Naive thymus-derived CD4-positive, alpha-beta T cell (primary cell): ENCODE data around the gene NUMA1. TPM values are rescaled to one million over a fixed set of nuclear protein-coding genes. Genes with fewer than 3 reads are reported as not detected.

ENCODE experiments used
- ATAC-seq: fragments of 150-1000 bp; cut with Tn5 transposase; 2 replicates; pipeline ENCODE4 v1.10.0; 2021; ENCODE audit warnings: mild to moderate bottlenecking, moderate library complexity
- CTCF ChIA-PET: fragments of 350-600 bp; sonication (Branson Sonifier 250); formaldehyde crosslinking; loops from one replicate; lab custom pipeline; 2021; ENCODE audit warnings: antibody characterized with exemption; lab: Charles Lee
- POLR2A ChIA-PET: fragments of 350-600 bp; sonication (Branson Sonifier 250); formaldehyde crosslinking; loops from one replicate; lab custom pipeline; 2021; ENCODE audit warnings: antibody characterized with exemption, inconsistent platforms; lab: Charles Lee
- DNase-seq, 9 donors: peaks; one replicate each; pipeline versions ENCODE4 v3.0.0 to v3.0.0-alpha.2; 2020 to 2022; ENCODE audit warnings: mixed read lengths in 1 of 9
- H3K27ac ChIP-seq: one replicate; pipeline ENCODE4 v1.7.0; 2013; ENCODE audit warnings: mild to moderate bottlenecking, low read depth, low read length, moderate library complexity
- H3K27me3 ChIP-seq, 2 donors: one replicate each; pipeline ENCODE4 v1.7.0; 2013; ENCODE audit warnings: low read length in 2 of 2, mild to moderate bottlenecking in 2 of 2, moderate library complexity in 2 of 2; ENCODE audit not compliant: control insufficient read depth in 2 of 2, insufficient read depth in 2 of 2
- H3K36me3 ChIP-seq, 3 experiments: 1 replicate in 2 of 3; 2 replicates in 1 of 3; pipeline ENCODE4 v1.7.0; 2013; ENCODE audit warnings: low read length in 3 of 3, mild to moderate bottlenecking in 3 of 3, moderate library complexity in 1 of 3; ENCODE audit not compliant: insufficient read depth in 3 of 3, control insufficient read depth in 2 of 3
- H3K4me1 ChIP-seq, 2 donors: one replicate each; pipeline ENCODE4 v1.7.0; 2013; ENCODE audit warnings: low read length in 2 of 2, mild to moderate bottlenecking in 2 of 2, moderate library complexity in 1 of 2; ENCODE audit not compliant: control insufficient read depth in 2 of 2, insufficient read depth in 2 of 2
- H3K4me3 ChIP-seq: 2 replicates; pipeline ENCODE4 v1.7.0; 2013; ENCODE audit warnings: mild to moderate bottlenecking, low read length
- H3K9me3 ChIP-seq, 3 experiments: 1 replicate in 2 of 3; 2 replicates in 1 of 3; pipeline ENCODE4 v1.7.0; 2013; ENCODE audit warnings: low read length in 3 of 3; ENCODE audit not compliant: control insufficient read depth in 2 of 3
- H3K27ac Mint-ChIP-seq, 9 donors: one replicate each; pipeline ENCODE4 v1.8.0; 2020 to 2022; ENCODE audit warnings: mixed read lengths in 9 of 9, mild to moderate bottlenecking in 8 of 9, moderate library complexity in 5 of 9, inconsistent platforms in 2 of 9
- H3K27me3 Mint-ChIP-seq, 5 donors: one replicate each; pipeline ENCODE4 v1.8.0; 2021 to 2022; ENCODE audit warnings: mixed read lengths in 5 of 5, mild to moderate bottlenecking in 1 of 5
- H3K36me3 Mint-ChIP-seq, 5 donors: one replicate each; pipeline ENCODE4 v1.8.0; 2020 to 2022; ENCODE audit warnings: mixed read lengths in 5 of 5, mild to moderate bottlenecking in 3 of 5, inconsistent platforms in 1 of 5
- H3K4me1 Mint-ChIP-seq, 7 donors: one replicate each; pipeline ENCODE4 v1.8.0; 2020 to 2022; ENCODE audit warnings: mixed read lengths in 7 of 7, mild to moderate bottlenecking in 3 of 7, inconsistent platforms in 1 of 7
- H3K4me3 Mint-ChIP-seq, 10 donors: one replicate each; pipeline ENCODE4 v1.8.0; 2020 to 2022; ENCODE audit warnings: mild to moderate bottlenecking in 10 of 10, mixed read lengths in 10 of 10, moderate library complexity in 6 of 10, inconsistent platforms in 2 of 10
- H3K9me3 Mint-ChIP-seq, 11 donors: one replicate each; pipeline ENCODE4 v1.8.0; 2020 to 2022; ENCODE audit warnings: mixed read lengths in 11 of 11, mild to moderate bottlenecking in 4 of 11, inconsistent platforms in 1 of 11, moderate library complexity in 1 of 11
- intact Hi-C, 2 donors: fragments of 100-400 bp; cut with micrococcal nuclease; formaldehyde crosslinking; loops; one replicate each; pipeline ENCODE4 v1.15.1; 2023
- polyA plus RNA-seq, 2 donors: library from polyadenylated mRNA; unstranded; fragments of 300-500 nt; fragmentation: Illumina TruSeq; gene quantifications; one replicate each; pipeline ENCODE4 v1.2.3, GENCODE V29; 2021
- total RNA-seq, 6 experiments: library from RNA in 5 of 6; stranded (reverse) in 5 of 6; gene quantifications; 1 replicate in 5 of 6; 2 replicates in 1 of 6; pipeline ENCODE4 v1.2.3 and lab custom pipeline; 2021 to 2026

Gene NUMA1
- total and polyA plus RNA-seq, 7 experiments from 2014 or later, result 27.1 to 453 (median 226) TPM

DNA sequence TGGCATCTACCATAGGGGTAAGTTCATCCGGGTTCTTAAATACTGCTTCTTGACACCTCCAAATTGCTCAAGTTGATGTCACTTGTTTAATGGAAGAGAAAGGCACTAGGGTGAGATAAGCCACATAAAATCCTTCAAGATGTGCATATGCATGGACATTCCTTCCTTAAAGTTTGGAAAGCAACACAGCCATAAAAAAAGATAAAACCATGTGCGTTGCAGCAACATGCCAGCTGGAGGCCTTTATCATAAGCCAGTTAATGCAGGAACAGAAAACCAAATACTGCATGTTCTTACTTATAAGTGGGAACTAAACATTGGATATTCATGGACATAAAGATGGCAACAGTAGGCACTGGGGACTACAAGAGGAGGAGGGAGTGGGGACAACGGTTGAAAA, 89.6 kb downstream of the NUMA1 start:
- H3K27me3 Mint-ChIP-seq, result no peaks in the 10 kb centered on the region
- DNase-seq (no peak), ATAC-seq (no peak)
- H3K9me3 ChIP-seq, result no peaks in the 10 kb centered on the region
- H3K4me1 Mint-ChIP-seq, result peaks cover 0 to 12% (median 0%) of the 10 kb centered on the region in 7 donors
- POLR2A ChIA-PET, result no interaction called here
- H3K4me1 ChIP-seq, result no peaks in the 10 kb centered on the region
- peaks cover 0 to 22% (median 0%) of the 10 kb centered on the region in 3 experiments for H3K36me3 ChIP-seq
- H3K36me3 Mint-ChIP-seq, result peaks cover 6 to 23% (median 13%) of the 10 kb centered on the region in 5 donors
- no peak overlapping the region for H3K27ac ChIP-seq
- peak overlapping the region in 1 of 9 donors; percentile 4 for H3K27ac Mint-ChIP-seq
- H3K9me3 Mint-ChIP-seq, result no peaks in the 10 kb centered on the region
- H3K4me3 ChIP-seq, result no peak overlapping the region
- no peak overlapping the region for H3K4me3 Mint-ChIP-seq
- no peaks in the 10 kb centered on the region for H3K27me3 ChIP-seq
- intact Hi-C loops, result no loop called here
- CTCF ChIA-PET, result interaction anchor here (3.3 kb wide), 1 partner anchor 100 kb away, joined by 7 read pairs; no protein-coding TSS in a partner anchor

DNA sequence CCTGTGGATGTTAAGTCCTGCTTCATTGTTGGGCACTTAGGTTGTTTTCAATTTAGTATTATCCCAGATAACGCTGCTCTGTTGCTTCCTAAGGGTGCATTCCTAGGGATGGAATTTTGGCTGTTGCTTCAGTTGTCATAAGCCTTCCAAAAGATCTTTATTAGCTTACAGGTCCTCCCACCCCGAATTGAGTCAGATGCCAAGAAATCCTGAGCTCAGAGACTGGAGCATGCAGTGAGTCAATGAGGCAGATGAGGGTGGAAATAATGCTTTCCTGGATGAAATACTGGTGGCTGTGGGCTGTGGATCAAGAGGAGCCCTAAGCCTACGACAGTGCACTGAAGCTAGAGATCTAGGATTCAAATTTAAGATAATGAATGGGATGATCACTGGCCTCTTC, 92.3 kb downstream of the NUMA1 start:
- H3K9me3 Mint-ChIP-seq, result no peaks in the 10 kb centered on the region
- ChIA-PET POLR2A (interaction anchor here (0.6 to 0.8 kb wide), 2 partner anchors 22 to 35 kb away, joined by 4 read pairs; no protein-coding TSS in a partner anchor), CTCF (interaction anchor here (3.3 to 3.4 kb wide), 2 partner anchors 10 to 103 kb away, joined by 7 to 14 read pairs; no protein-coding TSS in a partner anchor)
- ATAC-seq (no peak), DNase-seq (no peak)
- H3K4me1 ChIP-seq, result no peaks in the 10 kb centered on the region
- intact Hi-C loops, result no loop called here
- H3K36me3 ChIP-seq, result peaks cover 0 to 25% (median 9%) of the 10 kb centered on the region in 3 experiments
- no peaks in the 10 kb centered on the region for H3K9me3 ChIP-seq
- H3K36me3 Mint-ChIP-seq, result peaks cover 3 to 37% (median 11%) of the 10 kb centered on the region in 5 donors
- H3K27ac ChIP-seq, result no peak overlapping the region
- no peaks in the 10 kb centered on the region for H3K27me3 Mint-ChIP-seq
- no peak overlapping the region for H3K27ac Mint-ChIP-seq
- peaks cover 0 to 14% (median 0%) of the 10 kb centered on the region in 7 donors for H3K4me1 Mint-ChIP-seq
- H3K27me3 ChIP-seq, result no peaks in the 10 kb centered on the region
- no peak overlapping the region for H3K4me3 Mint-ChIP-seq
- H3K4me3 ChIP-seq, result no peak overlapping the region

DNA sequence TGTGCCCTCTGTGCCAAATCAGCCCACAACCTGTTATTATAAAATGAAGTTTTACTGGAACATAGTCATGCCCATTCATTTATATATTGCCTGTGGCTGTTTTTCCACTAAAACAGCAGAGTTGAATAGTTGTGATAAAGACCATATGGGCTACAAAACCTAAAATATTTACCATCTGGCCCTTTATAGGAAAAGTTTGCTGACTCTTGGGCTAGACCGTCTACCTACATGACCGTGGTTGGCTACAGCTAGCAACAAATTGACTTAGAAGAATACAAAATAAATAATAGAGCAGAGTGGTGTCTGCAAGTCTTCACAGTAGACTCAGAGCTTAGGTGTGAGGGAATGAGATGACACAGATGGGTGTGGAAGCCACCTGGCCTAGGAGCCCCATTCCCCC, 92.8 kb downstream of the NUMA1 start:
- no peak overlapping the region for H3K4me3 Mint-ChIP-seq
- peaks cover 0 to 12% (median 0%) of the 10 kb centered on the region in 7 donors for H3K4me1 Mint-ChIP-seq
- POLR2A ChIA-PET, result interaction anchor here (0.6 to 0.8 kb wide), 2 partner anchors 22 to 35 kb away, joined by 4 read pairs; no protein-coding TSS in a partner anchor
- H3K27ac Mint-ChIP-seq, result no peak overlapping the region
- Histone ChIP-seq H3K36me3 (peaks cover 0 to 25% (median 9%) of the 10 kb centered on the region in 3 experiments), H3K4me1 (no peaks in the 10 kb centered on the region), H3K27ac (no peak overlapping the region), H3K4me3 (no peak overlapping the region), H3K9me3 (no peaks in the 10 kb centered on the region), H3K27me3 (no peaks in the 10 kb centered on the region)
- ATAC-seq, result no peak
- peaks cover 0 to 38% (median 9%) of the 10 kb centered on the region in 5 donors for H3K36me3 Mint-ChIP-seq
- H3K9me3 Mint-ChIP-seq, result no peaks in the 10 kb centered on the region
- CTCF ChIA-PET, result interaction anchor here (3.3 to 3.4 kb wide), 2 partner anchors 9 to 104 kb away, joined by 7 to 14 read pairs; no protein-coding TSS in a partner anchor
- no peaks in the 10 kb centered on the region for H3K27me3 Mint-ChIP-seq
- no peak for DNase-seq
- intact Hi-C loops, result no loop called here

DNA sequence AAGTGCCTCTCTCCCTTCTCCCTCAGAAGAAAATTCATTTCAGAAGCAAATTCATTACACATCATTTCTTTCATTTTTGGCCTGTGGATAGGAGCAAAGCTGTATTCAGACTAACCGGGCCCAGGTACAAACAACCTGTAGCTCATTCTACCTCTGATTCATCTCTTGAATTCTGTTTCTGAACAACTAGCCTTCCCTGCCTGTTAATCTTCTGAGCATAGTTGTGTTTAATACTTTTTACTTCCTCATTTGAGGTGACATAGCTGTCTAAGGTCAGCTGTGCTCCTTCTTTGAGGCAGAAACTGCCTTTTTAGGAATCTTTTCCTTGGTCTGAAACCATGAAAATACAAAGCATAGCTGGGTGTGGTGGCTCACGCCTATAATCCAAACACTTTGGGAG, 94.2 kb downstream of the NUMA1 start:
- POLR2A ChIA-PET, result interaction anchor here (0.6 to 0.7 kb wide), 2 partner anchors 162 to 193 kb away, joined by 4 read pairs; no protein-coding TSS in a partner anchor
- H3K9me3 Mint-ChIP-seq, result no peaks in the 10 kb centered on the region

DNA sequence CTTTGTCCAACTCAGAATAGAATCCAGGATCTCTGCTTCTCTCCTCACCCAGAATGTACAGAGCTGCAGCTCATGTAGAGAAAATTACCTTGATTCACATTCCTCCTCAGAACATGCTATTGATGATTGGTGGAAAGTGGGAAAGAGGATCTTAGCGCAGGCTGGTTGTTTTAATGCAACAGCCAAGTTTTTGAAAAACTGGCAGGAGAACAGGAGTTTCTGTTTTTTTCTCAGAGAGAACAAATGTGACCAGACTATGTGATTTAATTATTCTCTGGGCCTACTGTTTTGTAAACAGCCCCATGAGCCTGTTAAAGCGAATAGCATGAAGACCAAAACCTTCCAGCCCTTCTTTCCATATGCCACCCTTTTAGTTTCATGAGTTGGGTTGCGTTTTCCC, 100.7 kb downstream of the NUMA1 start:
- no peak for DNase-seq
- H3K9me3 Mint-ChIP-seq, result no peaks in the 10 kb centered on the region
- Histone ChIP-seq H3K9me3 (no peaks in the 10 kb centered on the region), H3K36me3 (peaks cover 0 to 9% (median 4%) of the 10 kb centered on the region in 3 experiments), H3K27me3 (no peaks in the 10 kb centered on the region), H3K4me1 (no peaks in the 10 kb centered on the region), H3K4me3 (no peak overlapping the region), H3K27ac (no peak overlapping the region)
- no peak overlapping the region for H3K27ac Mint-ChIP-seq
- peaks cover 0 to 26% (median 11%) of the 10 kb centered on the region in 5 donors for H3K36me3 Mint-ChIP-seq
- CTCF ChIA-PET, result interaction anchor here (0.9 to 5.0 kb wide), 3 partner anchors 8 to 165 kb away, joined by 3 to 43 read pairs (median 14); no protein-coding TSS in a partner anchor
- peaks cover 0 to 7% (median 0%) of the 10 kb centered on the region in 7 donors for H3K4me1 Mint-ChIP-seq
- POLR2A ChIA-PET, result no interaction called here
- H3K4me3 Mint-ChIP-seq, result no peak overlapping the region
- intact Hi-C loops, result loop anchor here (5.0 kb wide), 3 partner anchors 48 to 468 kb away; partner anchors contain the start of gene CLPB (in 1 of the 2)
- no peak for ATAC-seq
- no peaks in the 10 kb centered on the region for H3K27me3 Mint-ChIP-seq

More for the DNA sequence above, 94.2 kb downstream of the NUMA1 start:
- Mint-ChIP-seq H3K27ac (peak overlapping the region in 3 of 9 donors; percentile 7 to 13 (median 11)), H3K4me3 (no peak overlapping the region), H3K27me3 (no peaks in the 10 kb centered on the region), H3K4me1 (peaks cover 0 to 5% (median 0%) of the 10 kb centered on the region in 7 donors), H3K36me3 (peaks cover 0 to 47% (median 14%) of the 10 kb centered on the region in 5 donors)
- Histone ChIP-seq H3K9me3 (no peaks in the 10 kb centered on the region), H3K36me3 (peaks cover 0 to 25% (median 9%) of the 10 kb centered on the region in 3 experiments), H3K4me1 (no peaks in the 10 kb centered on the region), H3K27me3 (no peaks in the 10 kb centered on the region), H3K4me3 (no peak overlapping the region), H3K27ac (no peak overlapping the region)
- CTCF ChIA-PET, result interaction anchor here (0.7 to 3.4 kb wide), 4 partner anchors 8 to 331 kb away, joined by 3 to 14 read pairs (median 3); no protein-coding TSS in a partner anchor
- DNase-seq (no peak), ATAC-seq (no peak)
- intact Hi-C loops, result no loop called here

DNA sequence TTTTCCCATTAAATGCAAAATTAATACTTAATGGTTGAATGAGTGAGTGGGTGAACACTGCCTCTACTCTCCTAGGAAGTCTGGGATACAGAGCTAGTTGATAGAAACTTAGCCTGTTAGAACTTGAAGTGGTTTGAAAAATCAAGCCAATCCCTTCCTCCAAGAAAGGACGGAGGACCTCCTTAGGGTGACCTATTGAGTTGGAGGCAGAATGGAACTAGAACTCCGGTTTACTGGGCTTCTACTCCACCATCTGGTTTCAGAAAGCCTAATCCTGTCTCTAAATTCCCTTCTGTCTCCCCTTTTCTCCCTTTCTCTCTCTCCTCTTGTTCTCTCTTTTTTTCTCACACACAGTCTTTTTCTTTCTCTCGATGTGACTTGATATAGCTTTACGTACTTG, 101.2 kb downstream of the NUMA1 start:
- CTCF ChIA-PET, result interaction anchor here (0.6 to 5.0 kb wide), 10 partner anchors 9 to 469 kb away, joined by 3 to 43 read pairs (median 6); no protein-coding TSS in a partner anchor
- Mint-ChIP-seq H3K9me3 (no peaks in the 10 kb centered on the region), H3K27me3 (no peaks in the 10 kb centered on the region), H3K4me1 (peaks cover 0 to 7% (median 0%) of the 10 kb centered on the region in 7 donors), H3K27ac (no peak overlapping the region), H3K36me3 (peaks cover 0 to 26% (median 11%) of the 10 kb centered on the region in 5 donors), H3K4me3 (no peak overlapping the region)
- no peak overlapping the region for H3K4me3 ChIP-seq
- intact Hi-C loops, result loop anchor here (5.0 kb wide), 3 partner anchors 48 to 468 kb away; partner anchors contain the start of gene CLPB (in 1 of the 2)
- no peak overlapping the region for H3K27ac ChIP-seq
- ATAC-seq (no peak), DNase-seq (no peak)
- POLR2A ChIA-PET, result interaction anchor here (1.7 kb wide), 1 partner anchor 36 kb away, joined by 5 read pairs; no protein-coding TSS in a partner anchor
- H3K27me3 ChIP-seq, result no peaks in the 10 kb centered on the region
- no peaks in the 10 kb centered on the region for H3K4me1 ChIP-seq
- H3K36me3 ChIP-seq, result peaks cover 0 to 9% (median 4%) of the 10 kb centered on the region in 3 experiments
- no peaks in the 10 kb centered on the region for H3K9me3 ChIP-seq
